ENCODE results near the gene ANKFY1. TPM values are rescaled to one million over a fixed set of nuclear protein-coding genes. Genes with fewer than 3 reads are reported as not detected.
"Not testable (repeated sequence)": the region's sequence is repeated elsewhere in the genome, so short reads cannot be mapped to it uniquely, and the experiment has no call there.

ANKFY1 gene
- polyA plus RNA-seq, 5 donors = 44.6 to 55.2 (median 51.7) TPM

- no peak for DNase-seq
These were observed 41.7 kb downstream of the ANKFY1 start for GRCh38 chr17:4221899-4222659.

- DNase-seq = no peak
These were observed 42.6 kb downstream of the ANKFY1 start for GRCh38 chr17:4221163-4221562.

- DNase-seq = no peak
These were observed 43.1 kb downstream of the ANKFY1 start for GRCh38 chr17:4220655-4221054.

GRCh38 chr17:4219241-4219640 lies 44.5 kb downstream of the ANKFY1 start:
- no peak for DNase-seq

- DNase-seq = no peak
These were observed 47.8 kb downstream of the ANKFY1 start for GRCh38 chr17:4215882-4216570.

GRCh38 chr17:4214157-4214556 lies 49.6 kb downstream of the ANKFY1 start:
- no peak for DNase-seq

GRCh38 chr17:4209611-4210010 lies 54.2 kb downstream of the ANKFY1 start:
- no peak for DNase-seq

- DNase-seq = no peak
These were observed 55.5 kb downstream of the ANKFY1 start for GRCh38 chr17:4208238-4208637.

- DNase-seq = no peak
These were observed 56.8 kb downstream of the ANKFY1 start for GRCh38 chr17:4206962-4207361.

GRCh38 chr17:4205917-4206316 lies 57.9 kb downstream of the ANKFY1 start:
- DNase-seq = no peak

- no peak for DNase-seq
These were observed 59.0 kb downstream of the ANKFY1 start for GRCh38 chr17:4204710-4205173.

GRCh38 chr17:4204190-4204589 lies 59.6 kb downstream of the ANKFY1 start:
- DNase-seq = no peak

GRCh38 chr17:4201226-4201625 lies 62.6 kb downstream of the ANKFY1 start:
- no peak for DNase-seq

GRCh38 chr17:4199818-4200402 lies 63.9 kb downstream of the ANKFY1 start:
- no peak for DNase-seq

GRCh38 chr17:4198995-4199394 lies 64.8 kb downstream of the ANKFY1 start:
- DNase-seq = no peak

GRCh38 chr17:4195306-4195705 lies 68.5 kb downstream of the ANKFY1 start:
- no peak for DNase-seq

GRCh38 chr17:4194796-4195195 lies 69.0 kb downstream of the ANKFY1 start:
- no peak for DNase-seq

GRCh38 chr17:4190791-4191190 lies 73.0 kb downstream of the ANKFY1 start:
- not testable (repeated sequence) for DNase-seq

GRCh38 chr17:4189280-4189679 lies 74.5 kb downstream of the ANKFY1 start:
- DNase-seq = no peak

GRCh38 chr17:4188076-4188475 lies 75.7 kb downstream of the ANKFY1 start:
- no peak for DNase-seq

GRCh38 chr17:4187076-4187475 lies 76.7 kb downstream of the ANKFY1 start:
- no peak for DNase-seq

GRCh38 chr17:4186357-4186881 lies 77.4 kb downstream of the ANKFY1 start:
- DNase-seq = no peak

- no peak for DNase-seq
These were observed 78.1 kb downstream of the ANKFY1 start for GRCh38 chr17:4185656-4186055.
